Nephron progenitor cell (in vitro differentiated cells): ENCODE results near the gene PAEP.

ENCODE experiments used
- DNase-seq: peaks from one replicate; pipeline ENCODE4 v3.0.0; 2021
- H3K27ac Mint-ChIP-seq: 2 replicates; pipeline ENCODE4 v1.8.0; 2021; ENCODE audit warnings: mild to moderate bottlenecking, moderate library complexity, mixed read lengths
- H3K27me3 Mint-ChIP-seq: 2 replicates; pipeline ENCODE4 v1.8.0; 2021; ENCODE audit warnings: mild to moderate bottlenecking, low read depth, mixed read lengths; ENCODE audit not compliant: poor library complexity
- H3K36me3 Mint-ChIP-seq: 2 replicates; pipeline ENCODE4 v1.8.0; 2021; ENCODE audit warnings: low read depth, mixed read lengths
- H3K4me1 Mint-ChIP-seq: 2 replicates; pipeline ENCODE4 v1.8.0; 2021; ENCODE audit warnings: mixed read lengths
- H3K4me3 Mint-ChIP-seq: 2 replicates; pipeline ENCODE4 v1.8.0; 2021; ENCODE audit warnings: mild to moderate bottlenecking, moderate library complexity, mixed read lengths
- H3K9me3 Mint-ChIP-seq: 2 replicates; pipeline ENCODE4 v1.8.0; 2021; ENCODE audit warnings: mild to moderate bottlenecking, moderate library complexity, mixed read lengths
- CTCF ChIP-seq: fragments of 200-600 bp; sonication (generic); IDR thresholded peaks from 2 replicates; pipeline ENCODE4 v1.5.0; 2021; ENCODE audit warnings: antibody characterized with exemption

PAEP gene

GRCh38 chr9:135521608-135522095 lies 39.9 kb upstream of the PAEP start:
- H3K4me3 Mint-ChIP-seq: no peak overlapping the region
- peaks cover 10% of the 10 kb centered on the region for H3K9me3 Mint-ChIP-seq
- peaks cover 4% of the 10 kb centered on the region for H3K27me3 Mint-ChIP-seq
- no peak for DNase-seq
- H3K4me1 Mint-ChIP-seq: peaks cover 51% of the 10 kb centered on the region
- TF ChIP-seq CTCF: no peak
- H3K36me3 Mint-ChIP-seq: no peaks in the 10 kb centered on the region
- H3K27ac Mint-ChIP-seq: no peak overlapping the region

GRCh38 chr9:135522137-135522877 lies 39.2 kb upstream of the PAEP start:
- no peak for TF ChIP-seq CTCF
- H3K9me3 Mint-ChIP-seq: peaks cover 10% of the 10 kb centered on the region
- no peak for DNase-seq
- H3K36me3 Mint-ChIP-seq: no peaks in the 10 kb centered on the region
- H3K4me3 Mint-ChIP-seq: peak overlapping the region; percentile 38
- peaks cover 4% of the 10 kb centered on the region for H3K27me3 Mint-ChIP-seq
- H3K27ac Mint-ChIP-seq: no peak overlapping the region
- peaks cover 44% of the 10 kb centered on the region for H3K4me1 Mint-ChIP-seq

- H3K4me3 Mint-ChIP-seq: no peak overlapping the region
- no peaks in the 10 kb centered on the region for H3K36me3 Mint-ChIP-seq
- no peak for TF ChIP-seq CTCF
- no peak for DNase-seq
- H3K9me3 Mint-ChIP-seq: peaks cover 10% of the 10 kb centered on the region
- H3K27me3 Mint-ChIP-seq: peaks cover 4% of the 10 kb centered on the region
- H3K4me1 Mint-ChIP-seq: peaks cover 39% of the 10 kb centered on the region
- H3K27ac Mint-ChIP-seq: no peak overlapping the region
Measured at GRCh38 chr9:135522931-135523330, 38.6 kb upstream of the PAEP start.

GRCh38 chr9:135523521-135524129 lies 37.9 kb upstream of the PAEP start:
- DNase-seq: no peak
- peaks cover 4% of the 10 kb centered on the region for H3K27me3 Mint-ChIP-seq
- H3K36me3 Mint-ChIP-seq: no peaks in the 10 kb centered on the region
- H3K4me3 Mint-ChIP-seq: no peak overlapping the region
- H3K9me3 Mint-ChIP-seq: peaks cover 10% of the 10 kb centered on the region
- no peak overlapping the region for H3K27ac Mint-ChIP-seq
- no peak for TF ChIP-seq CTCF
- peaks cover 32% of the 10 kb centered on the region for H3K4me1 Mint-ChIP-seq

- Mint-ChIP-seq H3K27me3 (peaks cover 4% of the 10 kb centered on the region), H3K4me3 (no peak overlapping the region), H3K9me3 (peaks cover 9% of the 10 kb centered on the region), H3K4me1 (peaks cover 32% of the 10 kb centered on the region), H3K36me3 (no peaks in the 10 kb centered on the region), H3K27ac (no peak overlapping the region)
- TF ChIP-seq CTCF: no peak
- peak; percentile 41 for DNase-seq
Measured at GRCh38 chr9:135524130-135524861, 37.3 kb upstream of the PAEP start.
